Measurements from ENCODE around the gene FST.

FST gene

DNA sequence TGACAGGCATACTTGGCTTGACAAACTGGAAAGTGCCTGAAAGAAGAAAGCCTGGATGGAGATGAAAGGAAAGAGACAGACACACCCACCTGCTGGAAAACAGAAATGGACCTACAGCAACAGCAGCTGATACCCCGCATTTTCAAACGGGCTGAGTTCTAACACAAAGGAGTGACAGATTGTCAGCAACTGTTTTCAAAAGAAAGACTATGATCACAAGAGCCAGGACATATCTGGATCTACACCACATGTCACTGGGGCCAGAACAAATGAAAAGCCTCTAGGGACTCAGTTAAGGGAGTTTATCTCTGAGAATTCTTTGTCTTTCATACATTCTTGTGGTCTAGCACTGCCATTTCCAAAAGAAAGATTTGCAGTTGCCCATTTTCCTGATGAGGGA, 24.1 kb upstream of the FST start:
- DNase-seq (ENCODE audit: extremely low read depth, low read depth) = no peak
- TF ChIP-seq, protein P1, sequence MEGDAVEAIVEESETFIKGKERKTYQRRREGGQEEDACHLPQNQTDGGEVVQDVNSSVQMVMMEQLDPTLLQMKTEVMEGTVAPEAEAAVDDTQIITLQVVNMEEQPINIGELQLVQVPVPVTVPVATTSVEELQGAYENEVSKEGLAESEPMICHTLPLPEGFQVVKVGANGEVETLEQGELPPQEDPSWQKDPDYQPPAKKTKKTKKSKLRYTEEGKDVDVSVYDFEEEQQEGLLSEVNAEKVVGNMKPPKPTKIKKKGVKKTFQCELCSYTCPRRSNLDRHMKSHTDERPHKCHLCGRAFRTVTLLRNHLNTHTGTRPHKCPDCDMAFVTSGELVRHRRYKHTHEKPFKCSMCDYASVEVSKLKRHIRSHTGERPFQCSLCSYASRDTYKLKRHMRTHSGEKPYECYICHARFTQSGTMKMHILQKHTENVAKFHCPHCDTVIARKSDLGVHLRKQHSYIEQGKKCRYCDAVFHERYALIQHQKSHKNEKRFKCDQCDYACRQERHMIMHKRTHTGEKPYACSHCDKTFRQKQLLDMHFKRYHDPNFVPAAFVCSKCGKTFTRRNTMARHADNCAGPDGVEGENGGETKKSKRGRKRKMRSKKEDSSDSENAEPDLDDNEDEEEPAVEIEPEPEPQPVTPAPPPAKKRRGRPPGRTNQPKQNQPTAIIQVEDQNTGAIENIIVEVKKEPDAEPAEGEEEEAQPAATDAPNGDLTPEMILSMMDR (IDR thresholded peaks at IDR 0.05; ENCODE audit: low read depth, low read length) = no peak

DNA sequence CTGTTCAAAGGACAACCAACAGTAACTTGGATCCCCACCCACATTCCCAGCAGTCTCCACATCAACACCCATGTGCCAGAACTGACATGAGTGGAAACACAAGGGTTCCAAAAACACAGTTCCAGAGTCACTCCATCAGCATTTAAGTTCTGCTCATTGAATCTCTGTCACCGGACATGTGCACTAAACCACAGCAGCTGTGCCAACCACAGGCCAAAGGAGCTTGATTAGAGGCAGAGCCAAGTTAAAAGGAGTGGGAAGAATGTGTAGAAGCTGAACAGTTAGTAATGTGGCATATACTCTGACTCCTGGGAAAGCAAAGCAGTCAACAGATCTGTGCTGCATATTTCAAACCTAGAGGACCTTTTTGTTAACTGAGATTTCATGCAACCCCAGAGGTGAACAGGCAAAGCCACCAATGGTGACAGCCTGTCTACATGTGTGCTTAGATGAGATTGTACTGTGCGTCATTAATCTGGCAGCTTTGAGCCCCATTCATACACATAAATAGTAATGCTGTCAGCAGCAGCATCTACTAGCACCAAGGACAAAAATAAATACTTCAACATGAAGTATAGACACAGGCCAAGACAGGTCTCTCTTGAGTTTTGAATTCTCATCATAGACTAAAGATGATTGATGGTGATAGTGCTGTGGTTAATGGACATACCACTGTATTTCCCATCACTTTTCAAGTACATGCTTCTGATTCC, 16.4 kb upstream of the FST start:
- DNase-seq (ENCODE audit: extremely low read depth, low read depth) = no peak
- TF ChIP-seq, protein P1 (IDR thresholded peaks at IDR 0.05; ENCODE audit: low read depth, low read length) = no peak

DNA sequence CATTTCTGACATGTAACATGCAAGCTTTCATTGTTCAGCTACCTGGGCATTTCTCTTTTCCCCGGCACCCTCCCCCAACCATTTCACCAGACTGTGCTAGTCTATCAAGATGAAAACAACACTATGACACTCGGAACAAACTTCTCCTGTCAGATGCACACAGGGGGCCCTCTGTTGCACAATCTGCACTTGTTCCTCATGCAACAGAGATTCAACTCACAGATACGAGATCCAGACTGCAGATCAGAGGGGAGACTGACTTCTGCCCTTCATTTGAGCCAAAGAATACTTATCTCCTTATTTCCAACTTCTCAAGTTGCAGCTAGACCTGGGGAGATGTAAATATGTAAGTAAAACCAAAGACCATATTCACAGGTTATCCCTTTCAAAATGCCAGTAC, 15.7 kb upstream of the FST start:
- DNase-seq (ENCODE audit: extremely low read depth, low read depth) = no peak
- TF ChIP-seq, protein P1 (IDR thresholded peaks at IDR 0.05; ENCODE audit: low read depth, low read length) = no peak

DNA sequence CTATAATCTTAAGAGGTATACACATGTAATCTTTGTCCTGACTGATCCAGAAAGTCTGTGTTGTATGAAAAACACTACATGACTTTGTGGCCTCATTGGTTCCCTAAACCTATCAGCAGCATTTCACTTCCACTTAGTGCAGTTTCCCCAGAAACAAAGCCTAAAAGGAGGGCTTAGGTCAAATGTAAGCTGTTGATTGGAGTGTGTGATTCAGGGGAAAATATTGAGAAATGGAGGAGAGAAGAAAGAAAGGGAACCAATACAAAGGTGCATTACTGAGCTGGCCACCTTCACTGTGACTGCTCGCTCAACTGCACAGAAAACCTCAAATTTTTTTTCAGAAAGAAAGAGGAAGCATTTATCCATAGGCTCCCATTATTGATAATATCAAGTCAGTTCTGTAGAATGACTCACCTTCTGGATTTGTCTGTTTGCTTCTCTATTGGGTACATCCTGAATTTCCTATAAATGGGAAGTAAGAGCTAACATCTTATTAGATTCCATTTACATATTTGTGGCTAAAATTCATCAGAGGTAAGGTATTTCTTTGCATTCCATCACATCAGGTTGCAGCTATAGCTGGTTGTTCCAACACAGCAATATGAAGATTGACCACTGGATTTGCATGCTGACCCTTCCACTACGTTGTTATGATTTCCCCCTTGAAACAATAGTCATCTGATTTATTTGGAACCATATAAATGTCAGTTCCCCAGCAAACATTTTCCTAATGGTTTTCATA, 10.3 kb upstream of the FST start:
- DNase-seq (ENCODE audit: extremely low read depth, low read depth) = no peak
- TF ChIP-seq, protein P1 (IDR thresholded peaks at IDR 0.05; ENCODE audit: low read depth, low read length) = no peak

DNA sequence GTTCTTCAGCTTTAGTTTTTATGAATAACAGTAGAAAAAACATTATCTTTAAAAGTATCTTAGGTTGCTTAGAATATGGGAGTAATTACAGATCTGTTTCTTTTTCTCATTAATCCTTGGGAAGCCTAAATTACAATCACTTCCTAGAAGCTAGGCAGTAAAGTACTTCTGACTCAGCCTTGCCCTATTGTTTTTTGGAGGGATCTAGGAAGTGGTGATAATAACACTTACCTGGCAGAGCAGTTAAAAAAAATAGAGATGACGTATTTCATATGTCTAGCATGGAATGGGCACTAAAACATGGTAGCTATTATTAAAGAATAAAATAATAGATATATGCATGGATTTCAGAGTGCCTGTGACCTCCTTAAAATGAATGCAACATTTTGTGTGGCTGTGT, 8.2 kb upstream of the FST start:
- no peak for DNase-seq (ENCODE audit: extremely low read depth, low read depth)
- TF ChIP-seq, protein P1 (IDR thresholded peaks at IDR 0.05; ENCODE audit: low read depth, low read length) = no peak

DNA sequence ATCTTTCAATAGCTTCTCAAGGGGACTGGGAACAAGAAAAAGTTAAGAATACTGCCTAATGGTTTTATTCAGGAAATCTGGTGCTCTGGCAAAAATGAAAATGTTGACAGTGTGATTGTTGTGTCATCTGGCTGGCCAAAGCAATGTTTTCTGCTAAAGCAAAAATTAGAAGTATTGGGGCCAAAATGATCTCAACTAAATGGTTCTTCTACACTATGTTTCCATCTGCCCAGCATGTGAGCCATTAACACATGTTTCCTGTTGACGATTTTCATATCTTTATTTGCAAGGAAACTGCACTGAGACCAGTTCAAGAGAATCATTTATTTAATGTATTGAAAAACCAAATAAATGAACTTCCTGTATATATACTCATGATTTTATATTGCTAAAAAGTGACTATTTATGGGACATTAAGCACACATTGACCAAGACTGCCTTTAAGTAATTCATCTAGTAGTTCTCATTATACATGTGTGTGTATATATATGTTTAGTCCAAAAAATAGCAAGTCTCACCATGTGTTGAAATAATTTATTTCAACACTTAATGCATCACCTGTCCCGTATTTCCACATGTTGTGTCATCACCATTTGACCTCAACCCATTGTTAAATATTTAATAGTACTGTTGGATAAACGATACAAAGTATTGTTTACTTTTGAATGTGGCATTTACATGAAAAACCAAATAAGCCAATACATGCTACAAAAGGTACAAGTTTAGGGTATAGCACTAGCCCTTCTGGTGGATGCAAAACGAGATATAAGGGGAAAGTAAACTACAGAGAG, 7.5 kb upstream of the FST start:
- no peak for DNase-seq (ENCODE audit: extremely low read depth, low read depth)
- TF ChIP-seq, protein P1 (IDR thresholded peaks at IDR 0.05; ENCODE audit: low read depth, low read length) = no peak

DNA sequence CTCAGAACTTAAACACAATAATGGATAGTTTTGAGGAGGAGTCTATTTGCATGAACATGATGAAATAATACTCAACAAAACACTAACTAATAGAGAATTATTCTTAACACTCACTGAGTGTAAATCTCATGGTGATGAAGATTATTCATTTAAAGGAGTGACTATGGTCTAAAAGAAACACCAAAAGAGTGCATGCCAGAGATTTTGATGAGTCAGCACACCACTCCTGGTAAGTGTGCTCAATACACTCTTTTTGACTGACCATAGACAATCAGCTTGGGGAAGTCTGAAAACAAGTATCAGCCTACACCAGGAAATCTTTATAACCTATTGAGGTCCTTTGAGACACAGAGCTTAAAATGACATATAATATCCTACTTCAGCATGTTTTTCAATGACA, 6.8 kb upstream of the FST start:
- TF ChIP-seq, protein P1 (IDR thresholded peaks at IDR 0.05; ENCODE audit: low read depth, low read length) = no peak
- DNase-seq (ENCODE audit: extremely low read depth, low read depth) = no peak

Data from AG09319 (cell line).